Muscle layer of colon (tissue), 2 donors: Measurements from ENCODE around the gene CLMN.
"Not testable (repeated sequence)": the region's sequence is repeated elsewhere in the genome, so short reads cannot be mapped to it uniquely, and the experiment has no call there.

Experiments
- H3K27ac ChIP-seq: one replicate; pipeline ENCODE4 v1.7.0; 2013; ENCODE audit warnings: low read depth, mild to moderate bottlenecking, low read length, moderate library complexity
- H3K27me3 ChIP-seq, 2 donors: one replicate each; pipeline ENCODE4 v1.7.0; 2013; ENCODE audit warnings: low read length in 2 of 2, mild to moderate bottlenecking in 2 of 2; ENCODE audit not compliant: insufficient read depth in 2 of 2, control insufficient read depth in 1 of 2
- H3K36me3 ChIP-seq: one replicate; pipeline ENCODE4 v1.7.0; 2013; ENCODE audit warnings: mild to moderate bottlenecking, low read length; ENCODE audit not compliant: insufficient read depth
- H3K4me1 ChIP-seq: one replicate; pipeline ENCODE4 v1.7.0; 2013; ENCODE audit warnings: mild to moderate bottlenecking, low read length; ENCODE audit not compliant: insufficient read depth
- H3K4me3 ChIP-seq, 2 donors: one replicate each; pipeline ENCODE4 v1.7.0; 2013; ENCODE audit warnings: low read length in 2 of 2, low read depth in 1 of 2, mild to moderate bottlenecking in 1 of 2, moderate library complexity in 1 of 2
- H3K9ac ChIP-seq: one replicate; pipeline ENCODE4 v1.7.0; 2013; ENCODE audit warnings: low read length
- H3K9me3 ChIP-seq: one replicate; pipeline ENCODE4 v1.7.0; 2013; ENCODE audit warnings: mild to moderate bottlenecking, low read length
- donor health status: abdominal sarcoma.
- donor health status: Adenocarcinoma of cecum.

Gene CLMN

GRCh38 chr14:95215094-95215725, 104.5 kb downstream of the CLMN start:
- no peaks in the 10 kb centered on the region for H3K9me3 ChIP-seq
- H3K27me3 ChIP-seq, result no peaks in the 10 kb centered on the region
- H3K4me3 ChIP-seq, result no peak overlapping the region
- no peak overlapping the region for H3K9ac ChIP-seq
- no peaks in the 10 kb centered on the region for H3K36me3 ChIP-seq
- H3K4me1 ChIP-seq, result no peaks in the 10 kb centered on the region
- no peak overlapping the region for H3K27ac ChIP-seq

- Histone ChIP-seq H3K9ac (no peak overlapping the region), H3K9me3 (no peaks in the 10 kb centered on the region), H3K4me3 (no peak overlapping the region), H3K4me1 (no peaks in the 10 kb centered on the region), H3K27ac (no peak overlapping the region), H3K27me3 (no peaks in the 10 kb centered on the region), H3K36me3 (no peaks in the 10 kb centered on the region)
Observed at GRCh38 chr14:95213774-95214173, 105.9 kb downstream of the CLMN start.

GRCh38 chr14:95211721-95212504, 107.8 kb downstream of the CLMN start:
- Histone ChIP-seq H3K4me1 (no peaks in the 10 kb centered on the region), H3K9ac (no peak overlapping the region), H3K27me3 (no peaks in the 10 kb centered on the region), H3K9me3 (no peaks in the 10 kb centered on the region), H3K4me3 (no peak overlapping the region), H3K27ac (no peak overlapping the region), H3K36me3 (no peaks in the 10 kb centered on the region)

- H3K36me3 ChIP-seq, result no peaks in the 10 kb centered on the region
- H3K9ac ChIP-seq, result no peak overlapping the region
- no peak overlapping the region for H3K27ac ChIP-seq
Observed at GRCh38 chr14:95210699-95211098, 109.0 kb downstream of the CLMN start.

GRCh38 chr14:95208598-95208997, 111.1 kb downstream of the CLMN start:
- Histone ChIP-seq H3K9me3 (no peaks in the 10 kb centered on the region), H3K27ac (no peak overlapping the region), H3K9ac (no peak overlapping the region), H3K4me3 (no peak overlapping the region), H3K4me1 (no peaks in the 10 kb centered on the region), H3K27me3 (no peaks in the 10 kb centered on the region), H3K36me3 (no peaks in the 10 kb centered on the region)

More at GRCh38 chr14:95210699-95211098, 109.0 kb downstream of the CLMN start:
- Histone ChIP-seq H3K4me3 (no peak overlapping the region), H3K4me1 (no peaks in the 10 kb centered on the region), H3K9me3 (no peaks in the 10 kb centered on the region), H3K27me3 (no peaks in the 10 kb centered on the region)

GRCh38 chr14:95207475-95208233, 112.1 kb downstream of the CLMN start:
- no peak overlapping the region for H3K9ac ChIP-seq
- H3K27me3 ChIP-seq, result no peaks in the 10 kb centered on the region
- no peak overlapping the region for H3K27ac ChIP-seq
- H3K9me3 ChIP-seq, result no peaks in the 10 kb centered on the region
- H3K36me3 ChIP-seq, result no peaks in the 10 kb centered on the region
- no peak overlapping the region for H3K4me3 ChIP-seq
- H3K4me1 ChIP-seq, result no peaks in the 10 kb centered on the region

GRCh38 chr14:95206534-95206933, 113.2 kb downstream of the CLMN start:
- no peaks in the 10 kb centered on the region for H3K9me3 ChIP-seq

GRCh38 chr14:95204705-95205104, 115.0 kb downstream of the CLMN start:
- H3K4me1 ChIP-seq, result no peaks in the 10 kb centered on the region
- H3K36me3 ChIP-seq, result no peaks in the 10 kb centered on the region
- no peak overlapping the region for H3K27ac ChIP-seq
- no peaks in the 10 kb centered on the region for H3K9me3 ChIP-seq
- H3K4me3 ChIP-seq, result no peak overlapping the region
- no peak overlapping the region for H3K9ac ChIP-seq
- H3K27me3 ChIP-seq, result no peaks in the 10 kb centered on the region

More at GRCh38 chr14:95206534-95206933, 113.2 kb downstream of the CLMN start:
- Histone ChIP-seq H3K9ac (no peak overlapping the region), H3K36me3 (no peaks in the 10 kb centered on the region), H3K27ac (no peak overlapping the region), H3K4me1 (no peaks in the 10 kb centered on the region), H3K27me3 (no peaks in the 10 kb centered on the region), H3K4me3 (no peak overlapping the region)

- H3K9me3 ChIP-seq, H3K27me3 ChIP-seq, H3K36me3 ChIP-seq, H3K9ac ChIP-seq, H3K4me1 ChIP-seq, H3K4me3 ChIP-seq, H3K27ac ChIP-seq: not testable (repeated sequence)
Observed at GRCh38 chr14:95201745-95202144, 118.0 kb downstream of the CLMN start.

GRCh38 chr14:95200404-95200803, 119.3 kb downstream of the CLMN start:
- Histone ChIP-seq H3K36me3 (no peaks in the 10 kb centered on the region), H3K4me3 (no peak overlapping the region), H3K27me3 (no peaks in the 10 kb centered on the region), H3K27ac (no peak overlapping the region), H3K9ac (no peak overlapping the region), H3K4me1 (no peaks in the 10 kb centered on the region), H3K9me3 (no peaks in the 10 kb centered on the region)

- Histone ChIP-seq H3K4me1 (no peaks in the 10 kb centered on the region), H3K36me3 (no peaks in the 10 kb centered on the region), H3K27me3 (no peaks in the 10 kb centered on the region), H3K27ac (no peak overlapping the region), H3K4me3 (no peak overlapping the region), H3K9ac (no peak overlapping the region), H3K9me3 (no peaks in the 10 kb centered on the region)
Observed at GRCh38 chr14:95199298-95199983, 120.3 kb downstream of the CLMN start.
